Tibial nerve (tissue), 4 donors: ENCODE results near the gene SCYL3. TPM values are rescaled to one million over a fixed set of nuclear protein-coding genes. Genes with fewer than 3 reads are reported as not detected.

ENCODE experiments used
- DNase-seq, 2 donors: peaks; one replicate each; pipeline ENCODE4 v3.0.0-alpha.2; 2019; ENCODE audit warnings: low spot score in 2 of 2
- H3K27ac ChIP-seq, 4 donors: fragments of 200-600 bp; sonication (generic) in 3 of 4; one replicate each; pipeline ENCODE4 v1.5.1; 2017 to 2019; ENCODE audit warnings: mild to moderate bottlenecking in 1 of 4
- H3K27me3 ChIP-seq, 2 donors: fragments of 200-600 bp; sonication (generic) in 1 of 2; one replicate each; pipeline versions ENCODE4 v1.5.1 to v1.6.0; 2017 to 2019
- H3K36me3 ChIP-seq, 3 donors: fragments of 200-600 bp; sonication (generic); one replicate each; pipeline ENCODE4 v1.5.1; 2018 to 2019
- H3K4me1 ChIP-seq, 4 donors: fragments of 200-600 bp; sonication (generic) in 3 of 4; one replicate each; pipeline ENCODE4 v1.5.1; 2017 to 2019
- H3K4me3 ChIP-seq, 4 donors: fragments of 200-600 bp; sonication (generic) in 3 of 4; one replicate each; pipeline ENCODE4 v1.5.1; 2017 to 2019; ENCODE audit warnings: mild to moderate bottlenecking in 1 of 4, moderate library complexity in 1 of 4
- H3K9me3 ChIP-seq, 4 donors: fragments of 200-600 bp; sonication (generic) in 3 of 4; one replicate each; pipeline ENCODE4 v1.5.1; 2017 to 2019
- EP300 ChIP-seq, 2 donors: sonication (generic); formaldehyde crosslinking; IDR thresholded peaks; one replicate each; pipeline ENCODE4 v1.6.1; 2017; ENCODE audit warnings: antibody characterized with exemption in 2 of 2, mild to moderate bottlenecking in 1 of 2
- POLR2A ChIP-seq, 2 donors: fragments of 450-650 bp; IDR thresholded peaks; one replicate each; pipeline ENCODE4 v1.6.1; 2017; ENCODE audit warnings: antibody characterized with exemption in 2 of 2, mild to moderate bottlenecking in 2 of 2, moderate library complexity in 2 of 2
- WGBS, 2 donors: methylation state at CpG; one replicate each; pipeline ENCODE4 v1.1.5; 2018; 5-methylcytosine and 5-hydroxymethylcytosine counted together
- total RNA-seq, 4 donors: library from RNA; depleted of rRNA; stranded (reverse); fragments of >200 nt; gene quantifications; one replicate each; pipeline ENCODE4 v1.1.0, GENCODE V29; 2016
- TF ChIP-seq, protein P1 (sequence below), 5 experiments: fragments of 200-600 bp in 3 of 5; fragments of 450-650 bp in 2 of 5; sonication (generic) in 3 of 5; IDR thresholded peaks; one replicate each; pipeline ENCODE4 v1.5.1; 2016 to 2019; ENCODE audit warnings: antibody characterized with exemption in 5 of 5, mild to moderate bottlenecking in 3 of 5, moderate library complexity in 2 of 5

SCYL3 gene
- total RNA-seq, 4 donors from 2014 or later: 9.8 to 15.6 (median 12.6) TPM

DNA sequence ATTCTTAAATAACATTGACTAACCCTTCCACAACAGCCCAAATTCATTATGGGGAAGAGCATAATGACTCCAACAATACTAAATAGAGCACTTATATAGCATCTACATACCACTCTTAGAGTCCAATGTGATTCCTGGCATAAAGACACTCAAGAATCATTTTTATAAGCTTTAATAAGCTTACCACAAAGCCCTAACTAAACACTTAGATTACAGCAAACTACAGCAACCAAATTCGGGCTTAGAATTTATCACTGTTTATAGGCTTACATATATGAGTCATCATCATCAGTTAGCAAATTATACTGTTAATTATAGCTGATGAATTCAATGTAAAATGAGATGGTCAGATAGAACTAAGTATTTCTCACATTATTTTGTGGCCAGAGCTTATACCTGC lies 7.3 kb downstream of the SCYL3 start:
- 91% methylated on average over 1 of the region's 1 CpG for WGBS, 2 donors
- Histone ChIP-seq H3K9me3 (no peaks in the 10 kb centered on the region), H3K27me3 (no peaks in the 10 kb centered on the region), H3K4me3 (no peak overlapping the region), H3K27ac (no peak overlapping the region), H3K36me3 (peaks cover 0 to 53% (median 3%) of the 10 kb centered on the region in 3 donors), H3K4me1 (peaks cover 0 to 32% (median 2%) of the 10 kb centered on the region in 4 donors)
- TF ChIP-seq POLR2A (IDR thresholded peaks at IDR 0.05) (no peak), EP300 (IDR thresholded peaks at IDR 0.05) (no peak)
- TF ChIP-seq, protein P1, sequence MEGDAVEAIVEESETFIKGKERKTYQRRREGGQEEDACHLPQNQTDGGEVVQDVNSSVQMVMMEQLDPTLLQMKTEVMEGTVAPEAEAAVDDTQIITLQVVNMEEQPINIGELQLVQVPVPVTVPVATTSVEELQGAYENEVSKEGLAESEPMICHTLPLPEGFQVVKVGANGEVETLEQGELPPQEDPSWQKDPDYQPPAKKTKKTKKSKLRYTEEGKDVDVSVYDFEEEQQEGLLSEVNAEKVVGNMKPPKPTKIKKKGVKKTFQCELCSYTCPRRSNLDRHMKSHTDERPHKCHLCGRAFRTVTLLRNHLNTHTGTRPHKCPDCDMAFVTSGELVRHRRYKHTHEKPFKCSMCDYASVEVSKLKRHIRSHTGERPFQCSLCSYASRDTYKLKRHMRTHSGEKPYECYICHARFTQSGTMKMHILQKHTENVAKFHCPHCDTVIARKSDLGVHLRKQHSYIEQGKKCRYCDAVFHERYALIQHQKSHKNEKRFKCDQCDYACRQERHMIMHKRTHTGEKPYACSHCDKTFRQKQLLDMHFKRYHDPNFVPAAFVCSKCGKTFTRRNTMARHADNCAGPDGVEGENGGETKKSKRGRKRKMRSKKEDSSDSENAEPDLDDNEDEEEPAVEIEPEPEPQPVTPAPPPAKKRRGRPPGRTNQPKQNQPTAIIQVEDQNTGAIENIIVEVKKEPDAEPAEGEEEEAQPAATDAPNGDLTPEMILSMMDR (IDR thresholded peaks at IDR 0.05): no peak
- DNase-seq: no peak

DNA sequence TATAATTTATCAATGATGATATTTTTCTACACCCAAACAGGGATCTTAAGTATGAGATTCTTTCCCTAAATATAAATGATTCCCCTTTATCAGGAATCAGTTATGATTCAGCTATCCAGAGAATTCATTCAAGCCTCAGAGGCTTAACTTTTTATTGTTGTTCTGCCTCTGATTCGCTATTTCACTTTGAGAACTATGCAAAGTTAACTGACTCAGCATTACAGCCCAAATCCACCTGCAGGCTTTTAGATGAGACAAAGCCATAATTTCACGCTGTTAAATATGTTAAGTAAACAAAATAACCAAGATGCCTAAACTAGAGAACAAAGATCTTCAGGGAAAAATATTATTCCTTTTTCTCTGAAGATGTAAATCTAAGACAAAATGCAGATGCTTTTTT lies 8.5 kb downstream of the SCYL3 start:
- no peak overlapping the region for H3K4me3 ChIP-seq
- H3K36me3 ChIP-seq: peaks cover 0 to 53% (median 3%) of the 10 kb centered on the region in 3 donors
- 81 to 89% methylated on average over 2 of the region's 2 CpGs for WGBS, 2 donors
- H3K27me3 ChIP-seq: no peaks in the 10 kb centered on the region
- no peak for DNase-seq
- H3K4me1 ChIP-seq: peaks cover 0 to 20% (median 0%) of the 10 kb centered on the region in 4 donors
- H3K9me3 ChIP-seq: no peaks in the 10 kb centered on the region
- TF ChIP-seq EP300 (IDR thresholded peaks at IDR 0.05) (no peak), POLR2A (IDR thresholded peaks at IDR 0.05) (no peak)
- TF ChIP-seq, protein P1 (IDR thresholded peaks at IDR 0.05): no peak
- no peak overlapping the region for H3K27ac ChIP-seq

DNA sequence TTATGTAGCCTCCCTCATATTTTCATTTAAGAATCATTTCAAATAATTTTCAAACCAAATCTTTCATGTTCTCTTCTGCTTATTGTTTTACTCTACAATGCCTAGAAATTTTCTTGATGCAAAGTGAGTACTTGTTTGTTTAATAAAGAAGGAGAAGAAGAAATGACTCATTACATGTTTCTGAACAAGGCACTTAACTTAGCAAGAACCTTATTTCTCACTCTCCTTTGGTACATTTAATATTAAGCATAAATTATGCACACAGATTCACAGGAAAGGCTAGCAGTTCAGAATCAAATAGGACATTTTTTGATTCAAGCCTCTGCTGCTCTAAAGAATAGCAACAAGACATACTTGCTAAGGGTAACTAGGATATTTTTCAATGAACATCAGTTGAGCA lies 9.1 kb downstream of the SCYL3 start:
- Histone ChIP-seq H3K27ac (no peak overlapping the region), H3K4me3 (no peak overlapping the region), H3K36me3 (peaks cover 0 to 53% (median 3%) of the 10 kb centered on the region in 3 donors), H3K4me1 (peaks cover 0 to 14% (median 0%) of the 10 kb centered on the region in 4 donors), H3K27me3 (no peaks in the 10 kb centered on the region), H3K9me3 (no peaks in the 10 kb centered on the region)
- DNase-seq: no peak
- TF ChIP-seq, protein P1 (IDR thresholded peaks at IDR 0.05): no peak
- TF ChIP-seq POLR2A (IDR thresholded peaks at IDR 0.05) (no peak), EP300 (IDR thresholded peaks at IDR 0.05) (no peak)

DNA sequence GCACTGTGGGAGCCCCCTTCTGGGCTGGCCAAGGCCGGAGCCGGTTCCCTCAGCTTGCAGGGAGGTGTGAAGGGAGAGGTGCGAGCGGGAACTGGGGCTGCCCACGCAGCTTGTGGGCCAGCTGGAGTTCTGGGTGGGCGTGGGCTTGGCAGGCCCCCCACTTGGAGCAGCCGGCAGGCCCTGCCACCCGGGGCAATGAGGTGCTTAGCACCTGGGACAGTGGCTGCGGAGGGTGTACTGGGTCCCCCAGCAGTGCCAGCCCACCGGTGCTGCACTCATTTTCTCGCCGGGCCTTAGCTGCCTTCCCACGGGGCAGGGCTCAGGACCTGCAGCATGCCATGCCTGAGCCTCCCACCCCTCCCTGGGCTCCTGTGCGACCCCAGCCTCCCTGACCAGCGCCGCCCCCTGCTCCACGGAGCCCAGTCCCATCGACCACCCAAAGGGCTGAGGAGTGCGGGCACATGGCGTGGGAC lies 11.6 kb downstream of the SCYL3 start:
- H3K4me3 ChIP-seq: no peak overlapping the region
- H3K27ac ChIP-seq: no peak overlapping the region
- TF ChIP-seq EP300 (IDR thresholded peaks at IDR 0.05): no peak
- no peak for TF ChIP-seq POLR2A (IDR thresholded peaks at IDR 0.05)
- TF ChIP-seq, protein P1 (IDR thresholded peaks at IDR 0.05): no peak
- H3K4me1 ChIP-seq: no peaks in the 10 kb centered on the region
- no peak for DNase-seq
- H3K9me3 ChIP-seq: no peaks in the 10 kb centered on the region
- 94 to 95% methylated on average over 8 to 17 of the region's 20 CpGs for WGBS, 2 donors
- H3K27me3 ChIP-seq: no peaks in the 10 kb centered on the region
- H3K36me3 ChIP-seq: peaks cover 0 to 51% (median 3%) of the 10 kb centered on the region in 3 donors

DNA sequence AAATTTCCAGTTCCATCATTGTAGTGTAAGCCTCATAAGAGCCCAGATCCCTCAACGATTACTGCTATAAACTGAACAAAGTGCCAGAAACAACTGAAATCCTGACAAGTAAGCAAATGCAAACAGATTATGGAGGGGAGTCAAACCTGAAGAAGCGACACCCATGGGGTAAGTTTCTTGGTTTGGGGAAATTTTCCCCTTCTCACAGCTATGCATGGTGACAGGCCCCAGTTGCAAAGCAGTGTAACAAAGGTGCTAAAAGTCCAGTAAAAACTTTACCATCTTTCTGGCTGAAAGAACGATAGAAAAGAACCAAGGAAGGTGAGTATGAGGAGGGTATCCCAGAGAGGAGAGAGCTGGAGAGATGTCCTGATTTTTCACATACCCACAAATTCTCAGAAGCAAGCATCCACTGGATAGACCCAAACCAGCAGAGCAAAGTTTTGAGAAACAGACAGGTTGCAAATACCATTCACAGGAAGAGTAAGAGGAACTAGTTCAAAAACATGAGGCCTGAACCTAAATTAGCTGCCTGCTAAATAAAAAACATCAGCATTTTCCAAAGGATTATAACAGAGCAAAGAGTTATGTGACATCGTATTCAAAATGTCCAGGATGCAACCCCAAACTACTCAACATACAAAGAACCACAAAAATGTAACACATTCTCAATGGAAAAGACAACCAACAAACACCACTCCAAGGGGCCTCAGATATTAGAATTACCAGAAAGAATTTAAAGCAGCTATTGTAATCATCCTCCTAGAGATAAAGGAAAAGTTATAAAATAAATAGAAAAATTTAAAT lies 14.5 kb downstream of the SCYL3 start:
- H3K27ac ChIP-seq: no peak overlapping the region
- H3K36me3 ChIP-seq: peaks cover 0 to 65% (median 0%) of the 10 kb centered on the region in 3 donors
- TF ChIP-seq POLR2A (IDR thresholded peaks at IDR 0.05): no peak
- no peak for TF ChIP-seq EP300 (IDR thresholded peaks at IDR 0.05)
- TF ChIP-seq, protein P1 (IDR thresholded peaks at IDR 0.05): no peak
- H3K4me3 ChIP-seq: no peak overlapping the region
- DNase-seq: no peak
- H3K4me1 ChIP-seq: no peaks in the 10 kb centered on the region
- H3K9me3 ChIP-seq: no peaks in the 10 kb centered on the region
- no peaks in the 10 kb centered on the region for H3K27me3 ChIP-seq
- 82 to 89% methylated on average over 4 of the region's 4 CpGs for WGBS, 2 donors
